H1 (cell line): ENCODE data around the gene SMYD3.

Source experiments
- ASH2L ChIP-seq: fragments of 200-600, 300-600 bp; sonication (generic); IDR thresholded peaks from one replicate; pipeline ENCODE4 v1.7.1; 2017; ENCODE audit warnings: low read length
- ATF3 ChIP-seq: IDR thresholded peaks from 2 replicates; pipeline ENCODE4 v1.6.1; 2011; ENCODE audit warnings: low read depth, mild to moderate bottlenecking, low read length; ENCODE audit not compliant: insufficient read depth
- CEBPB ChIP-seq: IDR thresholded peaks from 2 replicates; pipeline ENCODE4 v1.6.1; 2012; ENCODE audit warnings: low read depth, low read length
- CTCF ChIP-seq, 3 experiments: IDR thresholded peaks; 1 replicate in 2 of 3; 2 replicates in 1 of 3; pipeline versions ENCODE4 v1.5.1 to v1.6.1; 2011; ENCODE audit warnings: low read length in 3 of 3, mild to moderate bottlenecking in 3 of 3, inconsistent platforms in 2 of 3, low read depth in 1 of 3, moderate library complexity in 1 of 3; ENCODE audit not compliant: insufficient read depth in 1 of 3; ENCODE audit errors: control extremely low read depth in 1 of 3
- EGR1 ChIP-seq: IDR thresholded peaks from 2 replicates; pipeline ENCODE4 v1.6.1; 2011; ENCODE audit warnings: low read depth, low read length, borderline replicate concordance
- EZH2 ChIP-seq: fragments of 200-600 bp; sonication (generic); IDR thresholded peaks from 2 replicates; pipeline ENCODE4 v1.7.1; 2012; ENCODE audit warnings: low read depth, mild to moderate bottlenecking, moderate library complexity, low read length, inconsistent platforms; ENCODE audit not compliant: severe bottlenecking
- PHF8 ChIP-seq: fragments of 200-600 bp; sonication (generic); conservative IDR thresholded peaks from 2 replicates; pipeline ENCODE4 v1.7.1; 2012; ENCODE audit warnings: low read depth, mild to moderate bottlenecking, inconsistent platforms, low read length, moderate library complexity
- POLR2A ChIP-seq, 2 experiments: IDR thresholded peaks; 1 replicate in 1 of 2; 2 replicates in 1 of 2; pipeline ENCODE4 v1.6.1; 2011; ENCODE audit warnings: low read depth in 2 of 2, low read length in 2 of 2, mild to moderate bottlenecking in 2 of 2; ENCODE audit errors: control extremely low read depth in 1 of 2
- RAD21 ChIP-seq, 2 experiments: IDR thresholded peaks in 1 of 2; conservative IDR thresholded peaks in 1 of 2; 2 replicates each; pipeline ENCODE4 v1.6.1; 2011; ENCODE audit warnings: low read depth in 2 of 2, low read length in 2 of 2, improper control_type of control experiment in 1 of 2, inconsistent platforms in 1 of 2, mild to moderate bottlenecking in 1 of 2, moderate library complexity in 1 of 2
- TBP ChIP-seq: IDR thresholded peaks from 2 replicates; pipeline ENCODE4 v1.6.1; 2011; ENCODE audit warnings: low read depth, low read length, improper control_type of control experiment
- TCF12 ChIP-seq: IDR thresholded peaks from 2 replicates; pipeline ENCODE4 v1.6.1; 2011; ENCODE audit warnings: low read depth, mild to moderate bottlenecking, low read length
- YY1 ChIP-seq: IDR thresholded peaks from 2 replicates; pipeline ENCODE4 v1.6.1; 2011; ENCODE audit warnings: low read depth, mild to moderate bottlenecking, low read length

DNA sequence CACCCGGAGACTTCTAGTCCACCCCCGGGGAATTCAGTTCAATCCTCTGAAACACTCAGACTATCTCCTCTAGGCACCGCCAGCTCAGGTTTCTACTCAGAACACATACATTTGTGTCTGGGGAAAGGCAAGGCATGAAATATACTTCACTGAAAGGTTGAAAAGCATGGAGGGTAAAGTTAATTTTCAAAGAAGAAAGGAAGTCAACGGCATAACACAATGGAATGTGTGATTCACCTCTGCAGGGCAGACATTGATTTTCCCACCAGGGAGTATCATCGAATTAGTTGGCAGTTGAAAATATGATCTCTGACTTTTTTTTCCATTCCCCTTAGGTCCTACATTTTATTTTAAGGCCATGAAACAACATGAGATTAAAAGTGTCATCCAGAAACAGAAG lies 669.4 kb downstream of the SMYD3 start:
- TF ChIP-seq YY1: no peak
- no peak for TF ChIP-seq CTCF (IDR thresholded peaks at IDR 0.05; ENCODE audit: control extremely low read depth in 1 of 3, insufficient read depth in 1 of 3, low read depth in 1 of 3, low read length in 3 of 3)
- TF ChIP-seq POLR2A (IDR thresholded peaks at IDR 0.05; ENCODE audit: control extremely low read depth in 1 of 2, low read depth in 2 of 2, low read length in 2 of 2): no peak
- TF ChIP-seq ASH2L: no peak
- TF ChIP-seq EZH2: no peak
- TF ChIP-seq TBP: no peak
- no peak for TF ChIP-seq CEBPB
- TF ChIP-seq ATF3: no peak
- TF ChIP-seq TCF12: no peak
- TF ChIP-seq PHF8: no peak
- no peak for TF ChIP-seq EGR1
- no peak for TF ChIP-seq RAD21 (IDR thresholded peaks at IDR 0.05 in 1 of 2, conservative IDR thresholded peaks at IDR 0.05 in 1 of 2; ENCODE audit: low read depth in 2 of 2, low read length in 2 of 2)
